ENCODE measurements around the gene GPR153.

- no peak for TF ChIP-seq POLR2AphosphoS5 (IDR thresholded peaks at IDR 0.05; ENCODE audit: borderline replicate concordance, low read depth, low read length)
- no peak for TF ChIP-seq EZH2 (IDR thresholded peaks at IDR 0.05)
Observed at GRCh38 chr1:6253380-6253779, 7.5 kb downstream of the GPR153 start.
